Liver (tissue), 9 donors: ENCODE results near the gene RTN4RL1. TPM values are rescaled to one million over a fixed set of nuclear protein-coding genes. Genes with fewer than 3 reads are reported as not detected.
A peak's percentile ranks its signal among the peaks of the same experiment; 100 is the strongest.

Source experiments
- DNase-seq: peaks from one replicate; pipeline ENCODE4 v3.0.0-alpha.2; 2017; ENCODE audit warnings: low spot score
- H3K27ac ChIP-seq, 2 donors: one replicate each; pipeline ENCODE4 v1.7.0; 2013; ENCODE audit warnings: inconsistent platforms in 2 of 2, low read length in 2 of 2, control low read depth in 1 of 2, low read depth in 1 of 2, mild to moderate bottlenecking in 1 of 2
- H3K27me3 ChIP-seq, 4 donors: one replicate each; pipeline versions ENCODE4 v1.6.1 to v1.7.0; 2013; ENCODE audit warnings: low read length in 3 of 4, inconsistent platforms in 1 of 4, mild to moderate bottlenecking in 1 of 4, moderate library complexity in 1 of 4; ENCODE audit not compliant: control insufficient read depth in 4 of 4, insufficient read depth in 4 of 4
- H3K36me3 ChIP-seq, 4 donors: one replicate each; pipeline versions ENCODE4 v1.6.1 to v1.7.0; 2013; ENCODE audit warnings: low read length in 3 of 4, mild to moderate bottlenecking in 3 of 4, low read depth in 1 of 4, moderate library complexity in 1 of 4; ENCODE audit not compliant: control insufficient read depth in 4 of 4, insufficient read depth in 3 of 4
- H3K4me1 ChIP-seq, 4 donors: one replicate each; pipeline versions ENCODE4 v1.6.1 to v1.7.0; 2013; ENCODE audit warnings: low read length in 3 of 4, mild to moderate bottlenecking in 3 of 4, moderate library complexity in 1 of 4; ENCODE audit not compliant: control insufficient read depth in 4 of 4, insufficient read depth in 4 of 4
- H3K4me3 ChIP-seq, 3 donors: one replicate each; pipeline versions ENCODE4 v1.6.1 to v1.7.0; 2013; ENCODE audit warnings: low read length in 3 of 3, control low read depth in 1 of 3, low read depth in 1 of 3, mild to moderate bottlenecking in 1 of 3
- H3K9ac ChIP-seq, 2 donors: one replicate each; pipeline ENCODE4 v1.7.0; 2013; ENCODE audit warnings: low read length in 2 of 2, mild to moderate bottlenecking in 2 of 2, moderate library complexity in 2 of 2, control low read depth in 1 of 2, low read depth in 1 of 2
- H3K9me3 ChIP-seq, 4 donors: one replicate each; pipeline versions ENCODE4 v1.6.1 to v1.7.0; 2013; ENCODE audit warnings: low read length in 3 of 4; ENCODE audit not compliant: control insufficient read depth in 4 of 4
- ATF3 ChIP-seq: IDR thresholded peaks from 2 replicates; pipeline ENCODE4 v1.6.1; 2016; ENCODE audit warnings: antibody characterized with exemption
- CTCF ChIP-seq: fragments of 150-350 bp; IDR thresholded peaks from 2 replicates; pipeline ENCODE4 v1.5.1; 2017; ENCODE audit warnings: improper control_type of control experiment, low read depth, low read length; ENCODE audit not compliant: missing input control
- EGR1 ChIP-seq, 2 donors: IDR thresholded peaks; 2 replicates each; pipeline ENCODE4 v1.6.1; 2016 to 2018; ENCODE audit warnings: antibody characterized with exemption in 2 of 2, low read depth in 2 of 2
- GABPA ChIP-seq, 2 donors: IDR thresholded peaks in 1 of 2; conservative IDR thresholded peaks in 1 of 2; 2 replicates each; pipeline ENCODE4 v1.6.1; 2016; ENCODE audit warnings: antibody characterized with exemption in 2 of 2, mild to moderate bottlenecking in 1 of 2, moderate library complexity in 1 of 2
- HNF4A ChIP-seq, 2 donors: conservative IDR thresholded peaks; 2 replicates each; pipeline ENCODE4 v1.6.1; 2016; ENCODE audit warnings: antibody characterized with exemption in 2 of 2, mild to moderate bottlenecking in 2 of 2
- HNF4G ChIP-seq: IDR thresholded peaks from 2 replicates; pipeline ENCODE4 v1.6.1; 2016; ENCODE audit warnings: antibody characterized with exemption
- JUND ChIP-seq, 2 donors: IDR thresholded peaks; 2 replicates each; pipeline ENCODE4 v1.6.1; 2016; ENCODE audit warnings: antibody characterized with exemption in 2 of 2
- MAX ChIP-seq: IDR thresholded peaks from 2 replicates; pipeline ENCODE4 v1.6.1; 2016; ENCODE audit warnings: antibody characterized with exemption
- NR2F2 ChIP-seq: IDR thresholded peaks from 2 replicates; pipeline ENCODE4 v1.6.1; 2016; ENCODE audit warnings: antibody characterized with exemption
- RAD21 ChIP-seq, 2 donors: IDR thresholded peaks; 2 replicates each; pipeline ENCODE4 v1.6.1; 2016; ENCODE audit warnings: antibody characterized with exemption in 2 of 2, mild to moderate bottlenecking in 2 of 2
- REST ChIP-seq: IDR thresholded peaks from 2 replicates; pipeline ENCODE4 v1.6.1; 2016; ENCODE audit warnings: antibody characterized with exemption, mild to moderate bottlenecking
- RXRA ChIP-seq, 2 donors: IDR thresholded peaks; 2 replicates each; pipeline ENCODE4 v1.6.1; 2017 to 2018; ENCODE audit warnings: antibody characterized with exemption in 2 of 2, mild to moderate bottlenecking in 1 of 2
- SP1 ChIP-seq: IDR thresholded peaks from 2 replicates; pipeline ENCODE4 v1.6.1; 2018; ENCODE audit warnings: antibody characterized with exemption, mild to moderate bottlenecking
- TAF1 ChIP-seq: conservative IDR thresholded peaks from 2 replicates; pipeline ENCODE4 v1.6.1; 2016; ENCODE audit warnings: antibody characterized with exemption, mild to moderate bottlenecking
- YY1 ChIP-seq: IDR thresholded peaks from 2 replicates; pipeline ENCODE4 v1.6.1; 2016; ENCODE audit warnings: antibody characterized with exemption, mild to moderate bottlenecking
- WGBS: extraction: QIAGEN DNeasy Blood & Tissue Kit; methylation state at CpG from one replicate; pipeline ENCODE4 v1.1.7; 2013; 5-methylcytosine and 5-hydroxymethylcytosine counted together
- polyA plus RNA-seq, 2 donors: library from polyadenylated mRNA; stranded (reverse) in 1 of 2; unstranded in 1 of 2; fragments of 200-250 nt in 1 of 2; fragments of >200 nt in 1 of 2; fragmentation: Nextera tagmentation in 1 of 2; extraction: Ambion mirVana in 1 of 2; gene quantifications; one replicate each; pipeline versions ENCODE4 v1.2.1 to v1.2.3, GENCODE V29; 2013 to 2015
- total RNA-seq, 2 donors: library from RNA; depleted of rRNA; stranded (reverse); fragments of >200 nt; gene quantifications; one replicate each; pipeline ENCODE4 v1.2.3, GENCODE V29; 2014
- donor health status: healthy.
- donor health status: healthy.
- donor health status: healthy.
- donor health status: healthy.
- donor health status: healthy.

The RTN4RL1 gene
- total and polyA plus RNA-seq, 4 donors: 0.04 to 5.4 (median 1.2) TPM

- Histone ChIP-seq H3K27me3 (no peaks in the 10 kb centered on the region), H3K9ac (no peak overlapping the region)
- no peak for DNase-seq
Observed at GRCh38 chr17:1908699-1909309, 116.3 kb downstream of the RTN4RL1 start.

GRCh38 chr17:1907909-1908698 lies 117.0 kb downstream of the RTN4RL1 start:
- Histone ChIP-seq H3K4me3 (peak overlapping the region in 1 of 3 donors; percentile 14), H3K9ac (no peak overlapping the region), H3K27ac (no peak overlapping the region), H3K36me3 (no peaks in the 10 kb centered on the region), H3K9me3 (no peaks in the 10 kb centered on the region), H3K4me1 (peaks cover 11 to 37% (median 33%) of the 10 kb centered on the region in 4 donors), H3K27me3 (no peaks in the 10 kb centered on the region)
- 28% methylated on average over 49 of the region's 49 CpGs for WGBS
- DNase-seq: no peak
- TF ChIP-seq CTCF (no peak), ATF3 (no peak), RXRA (IDR thresholded peaks at IDR 0.05) (no peak), NR2F2 (no peak), MAX (no peak), REST (no peak), HNF4G (no peak), SP1 (no peak), GABPA (IDR thresholded peaks at IDR 0.05 in 1 of 2, conservative IDR thresholded peaks at IDR 0.05 in 1 of 2) (no peak), HNF4A (conservative IDR thresholded peaks at IDR 0.05) (no peak), EGR1 (IDR thresholded peaks at IDR 0.05; ENCODE audit: low read depth in 2 of 2) (no peak), TAF1 (no peak), JUND (IDR thresholded peaks at IDR 0.05) (no peak), YY1 (no peak)

More at GRCh38 chr17:1908699-1909309, 116.3 kb downstream of the RTN4RL1 start:
- TF ChIP-seq RXRA (IDR thresholded peaks at IDR 0.05) (peak in 1 of 2 donors; percentile 10), ATF3 (no peak), CTCF (peak; percentile 87), RAD21 (IDR thresholded peaks at IDR 0.05) (peak; percentile 97 to 98), HNF4A (conservative IDR thresholded peaks at IDR 0.05) (peak in 1 of 2 donors; percentile 7), HNF4G (no peak)
- H3K9me3 ChIP-seq: no peaks in the 10 kb centered on the region
- H3K27ac ChIP-seq: no peak overlapping the region
- H3K4me1 ChIP-seq: peaks cover 11 to 37% (median 33%) of the 10 kb centered on the region in 4 donors
- H3K4me3 ChIP-seq: no peak overlapping the region
- WGBS: 8% methylated on average over 22 of the region's 22 CpGs
- H3K36me3 ChIP-seq: no peaks in the 10 kb centered on the region
